Endothelial cell of umbilical vein (primary cell): Measurements from ENCODE around the gene PGAP3.

ENCODE experiments used
- CTCF ChIP-seq, 2 donors: IDR thresholded peaks; 1 replicate in 1 of 2; 2 replicates in 1 of 2; pipeline ENCODE4 v1.5.1; 2011; ENCODE audit warnings: low read length in 2 of 2, mild to moderate bottlenecking in 2 of 2, moderate library complexity in 2 of 2, control low read depth in 1 of 2, inconsistent platforms in 1 of 2, low read depth in 1 of 2; ENCODE audit not compliant: insufficient read depth in 1 of 2; ENCODE audit errors: extremely low read depth in 1 of 2
- EZH2 ChIP-seq: IDR thresholded peaks from 2 replicates; pipeline ENCODE4 v1.6.1; 2012; ENCODE audit warnings: borderline replicate concordance, low read depth, mild to moderate bottlenecking, moderate library complexity, low read length, inconsistent platforms; ENCODE audit not compliant: severe bottlenecking
- GATA2 ChIP-seq: IDR thresholded peaks from 2 replicates; pipeline ENCODE4 v1.7.0; 2011; ENCODE audit warnings: low read depth, mild to moderate bottlenecking, moderate library complexity, mixed read lengths, low read length; ENCODE audit not compliant: insufficient read length, insufficient read depth
- MAX ChIP-seq: IDR thresholded peaks from 2 replicates; pipeline ENCODE4 v1.6.1; 2011; ENCODE audit not compliant: insufficient read depth, insufficient read length
- MYC ChIP-seq: IDR thresholded peaks from one replicate; pipeline ENCODE4 v1.6.1; 2011; ENCODE audit warnings: mild to moderate bottlenecking, low read depth, low read length
- POLR2A ChIP-seq: IDR thresholded peaks from 2 replicates; pipeline ENCODE4 v1.6.1; 2012; ENCODE audit warnings: low read depth, mild to moderate bottlenecking, control low read depth, low read length
- POLR2AphosphoS5 ChIP-seq: IDR thresholded peaks from 2 replicates; pipeline ENCODE4 v1.6.1; 2012; ENCODE audit warnings: low read depth, mild to moderate bottlenecking, control low read depth, low read length, moderate library complexity; ENCODE audit not compliant: insufficient read depth

- TF ChIP-seq CTCF (IDR thresholded peaks at IDR 0.05; ENCODE audit: extremely low read depth in 1 of 2, insufficient read depth in 1 of 2, low read depth in 1 of 2, low read length in 2 of 2) = no peak
- TF ChIP-seq POLR2AphosphoS5 = no peak
- no peak for TF ChIP-seq POLR2A
- TF ChIP-seq GATA2 = no peak
- no peak for TF ChIP-seq EZH2
- TF ChIP-seq MAX = no peak
- TF ChIP-seq MYC = no peak
These were observed 24.5 kb downstream of the PGAP3 start for GRCh38 chr17:39663340-39663687.
